MM.1S (cell line): ENCODE measurements around the gene ETV3L.

ENCODE experiments used
- EZH2 ChIP-seq: fragments of 300-600 bp; sonication (generic); optimal IDR thresholded peaks from 2 replicates; pipeline ENCODE3; 2017; ENCODE audit warnings: low read depth, mild to moderate bottlenecking, antibody characterized with exemption, low read length, mixed read lengths
- TF ChIP-seq, protein P1 (sequence below): fragments of 300-600 bp; sonication (generic); IDR thresholded peaks from 2 replicates; pipeline ENCODE4 v1.5.1; 2016; ENCODE audit warnings: antibody characterized with exemption, low read length, mixed read lengths

DNA sequence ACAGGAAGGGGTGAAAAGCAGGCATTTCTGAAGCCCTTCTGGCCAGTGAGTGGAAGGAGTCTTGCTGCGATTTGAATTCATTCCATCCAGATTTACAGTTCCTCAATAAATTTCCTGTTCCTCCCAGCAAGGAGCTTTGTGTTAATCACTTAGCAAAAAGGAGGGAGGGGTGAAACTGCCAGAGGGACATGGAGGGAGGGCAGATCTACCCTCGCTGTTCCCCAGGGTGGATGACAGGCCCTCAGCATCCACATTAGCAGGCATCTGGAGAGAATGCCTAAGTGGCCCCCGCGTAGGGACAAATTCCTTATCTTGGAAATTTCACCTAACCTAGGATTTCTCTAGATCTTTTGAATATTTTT is 37.4 kb upstream of the ETV3L start:
- TF ChIP-seq, protein P1, sequence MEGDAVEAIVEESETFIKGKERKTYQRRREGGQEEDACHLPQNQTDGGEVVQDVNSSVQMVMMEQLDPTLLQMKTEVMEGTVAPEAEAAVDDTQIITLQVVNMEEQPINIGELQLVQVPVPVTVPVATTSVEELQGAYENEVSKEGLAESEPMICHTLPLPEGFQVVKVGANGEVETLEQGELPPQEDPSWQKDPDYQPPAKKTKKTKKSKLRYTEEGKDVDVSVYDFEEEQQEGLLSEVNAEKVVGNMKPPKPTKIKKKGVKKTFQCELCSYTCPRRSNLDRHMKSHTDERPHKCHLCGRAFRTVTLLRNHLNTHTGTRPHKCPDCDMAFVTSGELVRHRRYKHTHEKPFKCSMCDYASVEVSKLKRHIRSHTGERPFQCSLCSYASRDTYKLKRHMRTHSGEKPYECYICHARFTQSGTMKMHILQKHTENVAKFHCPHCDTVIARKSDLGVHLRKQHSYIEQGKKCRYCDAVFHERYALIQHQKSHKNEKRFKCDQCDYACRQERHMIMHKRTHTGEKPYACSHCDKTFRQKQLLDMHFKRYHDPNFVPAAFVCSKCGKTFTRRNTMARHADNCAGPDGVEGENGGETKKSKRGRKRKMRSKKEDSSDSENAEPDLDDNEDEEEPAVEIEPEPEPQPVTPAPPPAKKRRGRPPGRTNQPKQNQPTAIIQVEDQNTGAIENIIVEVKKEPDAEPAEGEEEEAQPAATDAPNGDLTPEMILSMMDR = no peak
- TF ChIP-seq EZH2 = no peak
